ENCODE data around the gene TRMT1. TPM values are rescaled to one million over a fixed set of nuclear protein-coding genes. Genes with fewer than 3 reads are reported as not detected.
A peak's percentile ranks its signal among the peaks of the same experiment; 100 is the strongest.

The TRMT1 gene
- total and polyA plus RNA-seq, 9 donors: 20.0 to 31.5 (median 26.1) TPM

- DNase-seq: no peak
- peaks cover 34% of the 10 kb centered on the region for H3K27me3 ChIP-seq (ENCODE audit: control insufficient read depth, insufficient read depth, low read length)
- H3K4me1 ChIP-seq (ENCODE audit: control insufficient read depth, insufficient read depth, low read length): peaks cover 74% of the 10 kb centered on the region
- peaks cover 33% of the 10 kb centered on the region for H3K36me3 ChIP-seq (ENCODE audit: control insufficient read depth, insufficient read depth, low read length)
- H3K9me3 ChIP-seq (replicated peaks; ENCODE audit: control insufficient read depth, low read depth, low read length): no peaks in the 10 kb centered on the region
- peak overlapping the region; percentile 15 for H3K27ac ChIP-seq (ENCODE audit: low read length)
- WGBS (ENCODE audit: insufficient coverage): 45% methylated on average over 16 of the region's 25 CpGs
- H3K4me3 ChIP-seq (ENCODE audit: low read length): no peak overlapping the region
Measured at GRCh38 chr19:13095393-13095784, 21.2 kb downstream of the TRMT1 start.

- Histone ChIP-seq H3K4me3 (ENCODE audit: low read length) (no peak overlapping the region), H3K9me3 (replicated peaks; ENCODE audit: control insufficient read depth, low read depth, low read length) (no peaks in the 10 kb centered on the region), H3K36me3 (ENCODE audit: control insufficient read depth, insufficient read depth, low read length) (peaks cover 32% of the 10 kb centered on the region), H3K27me3 (ENCODE audit: control insufficient read depth, insufficient read depth, low read length) (peaks cover 32% of the 10 kb centered on the region), H3K27ac (ENCODE audit: low read length) (peak overlapping the region; percentile 15), H3K4me1 (ENCODE audit: control insufficient read depth, insufficient read depth, low read length) (peaks cover 80% of the 10 kb centered on the region)
- 35% methylated on average over 13 of the region's 16 CpGs for WGBS (ENCODE audit: insufficient coverage)
- DNase-seq: no peak
Measured at GRCh38 chr19:13094771-13095392, 21.7 kb downstream of the TRMT1 start.

- WGBS (ENCODE audit: insufficient coverage): 48% methylated on average over 3 of the region's 5 CpGs
- Histone ChIP-seq H3K4me1 (ENCODE audit: control insufficient read depth, insufficient read depth, low read length) (peaks cover 82% of the 10 kb centered on the region), H3K4me3 (ENCODE audit: low read length) (no peak overlapping the region), H3K9me3 (replicated peaks; ENCODE audit: control insufficient read depth, low read depth, low read length) (no peaks in the 10 kb centered on the region), H3K27me3 (ENCODE audit: control insufficient read depth, insufficient read depth, low read length) (peaks cover 29% of the 10 kb centered on the region), H3K27ac (ENCODE audit: low read length) (peak overlapping the region; percentile 49), H3K36me3 (ENCODE audit: control insufficient read depth, insufficient read depth, low read length) (peaks cover 39% of the 10 kb centered on the region)
- DNase-seq: no peak
Measured at GRCh38 chr19:13094106-13094504, 22.4 kb downstream of the TRMT1 start.

GRCh38 chr19:13093407-13094105 is 23.0 kb downstream of the TRMT1 start:
- H3K4me1 ChIP-seq (ENCODE audit: control insufficient read depth, insufficient read depth, low read length): peaks cover 76% of the 10 kb centered on the region
- H3K27me3 ChIP-seq (ENCODE audit: control insufficient read depth, insufficient read depth, low read length): peaks cover 23% of the 10 kb centered on the region

GRCh38 chr19:13092606-13093235 is 23.8 kb downstream of the TRMT1 start:
- no peak for DNase-seq
- no peaks in the 10 kb centered on the region for H3K9me3 ChIP-seq (replicated peaks; ENCODE audit: control insufficient read depth, low read depth, low read length)
- 14% methylated on average over 5 of the region's 14 CpGs for WGBS (ENCODE audit: insufficient coverage)
- peak overlapping the region; percentile 91 for H3K27ac ChIP-seq (ENCODE audit: low read length)
- peaks cover 52% of the 10 kb centered on the region for H3K36me3 ChIP-seq (ENCODE audit: control insufficient read depth, insufficient read depth, low read length)
- peaks cover 69% of the 10 kb centered on the region for H3K4me1 ChIP-seq (ENCODE audit: control insufficient read depth, insufficient read depth, low read length)
- H3K27me3 ChIP-seq (ENCODE audit: control insufficient read depth, insufficient read depth, low read length): peaks cover 16% of the 10 kb centered on the region
- no peak overlapping the region for H3K4me3 ChIP-seq (ENCODE audit: low read length)

More at GRCh38 chr19:13093407-13094105, 23.0 kb downstream of the TRMT1 start:
- H3K4me3 ChIP-seq (ENCODE audit: low read length): no peak overlapping the region
- H3K36me3 ChIP-seq (ENCODE audit: control insufficient read depth, insufficient read depth, low read length): peaks cover 45% of the 10 kb centered on the region
- H3K27ac ChIP-seq (ENCODE audit: low read length): peak overlapping the region; percentile 91
- peak; percentile 92 for DNase-seq
- 40% methylated on average over 9 of the region's 12 CpGs for WGBS (ENCODE audit: insufficient coverage)
- H3K9me3 ChIP-seq (replicated peaks; ENCODE audit: control insufficient read depth, low read depth, low read length): no peaks in the 10 kb centered on the region

- peak overlapping the region; percentile 91 for H3K27ac ChIP-seq (ENCODE audit: low read length)
- peaks cover 68% of the 10 kb centered on the region for H3K4me1 ChIP-seq (ENCODE audit: control insufficient read depth, insufficient read depth, low read length)
Measured at GRCh38 chr19:13092158-13092543, 24.4 kb downstream of the TRMT1 start.

GRCh38 chr19:13091400-13092157 is 25.0 kb downstream of the TRMT1 start:
- peak; percentile 97 for DNase-seq
- H3K9me3 ChIP-seq (replicated peaks; ENCODE audit: control insufficient read depth, low read depth, low read length): no peaks in the 10 kb centered on the region
- H3K27me3 ChIP-seq (ENCODE audit: control insufficient read depth, insufficient read depth, low read length): peaks cover 7% of the 10 kb centered on the region
- H3K36me3 ChIP-seq (ENCODE audit: control insufficient read depth, insufficient read depth, low read length): peaks cover 63% of the 10 kb centered on the region
- H3K4me3 ChIP-seq (ENCODE audit: low read length): no peak overlapping the region
- WGBS (ENCODE audit: insufficient coverage): 14% methylated on average over 13 of the region's 25 CpGs
- peak overlapping the region; percentile 91 for H3K27ac ChIP-seq (ENCODE audit: low read length)
- H3K4me1 ChIP-seq (ENCODE audit: control insufficient read depth, insufficient read depth, low read length): peaks cover 68% of the 10 kb centered on the region

More at GRCh38 chr19:13092158-13092543, 24.4 kb downstream of the TRMT1 start:
- H3K27me3 ChIP-seq (ENCODE audit: control insufficient read depth, insufficient read depth, low read length): peaks cover 11% of the 10 kb centered on the region
- WGBS (ENCODE audit: insufficient coverage): 62% methylated on average over 1 of the region's 2 CpGs
- H3K36me3 ChIP-seq (ENCODE audit: control insufficient read depth, insufficient read depth, low read length): peaks cover 57% of the 10 kb centered on the region
- no peak overlapping the region for H3K4me3 ChIP-seq (ENCODE audit: low read length)
- H3K9me3 ChIP-seq (replicated peaks; ENCODE audit: control insufficient read depth, low read depth, low read length): no peaks in the 10 kb centered on the region
- DNase-seq: no peak

- H3K4me1 ChIP-seq (ENCODE audit: control insufficient read depth, insufficient read depth, low read length): peaks cover 64% of the 10 kb centered on the region
- H3K27ac ChIP-seq (ENCODE audit: low read length): peak overlapping the region; percentile 91
- DNase-seq: no peak
Measured at GRCh38 chr19:13090511-13091231, 25.9 kb downstream of the TRMT1 start.

GRCh38 chr19:13089857-13090507 is 26.6 kb downstream of the TRMT1 start:
- H3K4me3 ChIP-seq (ENCODE audit: low read length): no peak overlapping the region
- H3K27ac ChIP-seq (ENCODE audit: low read length): peak overlapping the region; percentile 91
- 58% methylated on average over 3 of the region's 12 CpGs for WGBS (ENCODE audit: insufficient coverage)
- H3K36me3 ChIP-seq (ENCODE audit: control insufficient read depth, insufficient read depth, low read length): peaks cover 68% of the 10 kb centered on the region
- H3K9me3 ChIP-seq (replicated peaks; ENCODE audit: control insufficient read depth, low read depth, low read length): no peaks in the 10 kb centered on the region
- peaks cover 61% of the 10 kb centered on the region for H3K4me1 ChIP-seq (ENCODE audit: control insufficient read depth, insufficient read depth, low read length)
- no peak for DNase-seq
- no peaks in the 10 kb centered on the region for H3K27me3 ChIP-seq (ENCODE audit: control insufficient read depth, insufficient read depth, low read length)

More at GRCh38 chr19:13090511-13091231, 25.9 kb downstream of the TRMT1 start:
- Histone ChIP-seq H3K9me3 (replicated peaks; ENCODE audit: control insufficient read depth, low read depth, low read length) (no peaks in the 10 kb centered on the region), H3K36me3 (ENCODE audit: control insufficient read depth, insufficient read depth, low read length) (peaks cover 66% of the 10 kb centered on the region), H3K4me3 (ENCODE audit: low read length) (no peak overlapping the region), H3K27me3 (ENCODE audit: control insufficient read depth, insufficient read depth, low read length) (peaks cover 2% of the 10 kb centered on the region)
- WGBS (ENCODE audit: insufficient coverage): 59% methylated on average over 3 of the region's 10 CpGs
